ENCODE results near the gene PTGER1. TPM values are rescaled to one million over a fixed set of nuclear protein-coding genes. Genes with fewer than 3 reads are reported as not detected.

PTGER1 gene
- total and polyA plus RNA-seq, 9 of the 15 experiments (the other 6 are each of a cell fraction or from before 2014, with no cell fraction given), result 0.06 to 0.36 (median 0.31) TPM; not detected in 5

DNA sequence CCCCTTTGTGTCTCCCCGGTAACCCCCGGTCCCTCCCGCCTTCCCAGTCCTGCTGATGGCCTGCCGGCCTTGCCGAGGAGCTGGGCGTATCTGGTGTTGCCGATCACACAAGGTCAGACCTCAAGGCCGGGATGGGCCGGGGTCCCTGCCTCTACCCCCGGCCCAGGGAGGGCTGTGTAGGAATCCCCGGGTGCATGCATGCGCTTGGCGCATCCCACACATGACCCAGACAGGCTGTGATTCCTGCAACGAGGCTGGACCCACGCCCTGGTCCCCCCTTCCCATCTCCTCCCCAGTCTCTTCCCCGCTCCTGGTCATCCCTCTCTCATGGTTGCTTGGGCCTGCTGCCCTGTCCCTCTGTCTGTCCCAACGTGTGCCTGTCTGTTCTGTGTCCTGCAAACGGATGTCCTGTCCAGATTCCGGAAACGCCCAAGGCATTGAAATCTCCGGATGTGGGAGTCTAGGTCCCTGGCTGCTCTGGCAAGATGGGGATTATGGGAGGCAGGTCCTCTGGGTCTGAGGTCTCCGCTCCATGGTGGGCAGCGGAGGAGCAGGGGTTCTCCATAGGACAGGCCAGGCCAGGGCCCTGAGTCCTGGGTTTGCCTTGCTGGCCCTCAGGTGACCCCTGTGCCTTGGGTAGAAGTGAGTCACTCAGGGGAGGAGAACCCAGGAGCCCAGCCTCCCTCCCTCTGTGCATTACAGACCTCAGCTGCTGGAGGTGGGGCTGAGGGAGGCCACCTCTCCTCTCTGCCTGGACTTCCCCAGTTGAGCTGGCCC lies 40.4 kb downstream of the PTGER1 start (continued):
- TF ChIP-seq RBBP5 (IDR thresholded peaks at IDR 0.05; ENCODE audit: borderline replicate concordance, insufficient read depth, low read length, poor library complexity, severe bottlenecking), result peak; percentile 28
- TF ChIP-seq CBFA2T3 (IDR thresholded peaks at IDR 0.05), result peak; percentile 44; the same call in 1 of the 2 replicates
- TF ChIP-seq ZC3H8 (IDR thresholded peaks at IDR 0.05), result no peak
- TF ChIP-seq, protein P1, sequence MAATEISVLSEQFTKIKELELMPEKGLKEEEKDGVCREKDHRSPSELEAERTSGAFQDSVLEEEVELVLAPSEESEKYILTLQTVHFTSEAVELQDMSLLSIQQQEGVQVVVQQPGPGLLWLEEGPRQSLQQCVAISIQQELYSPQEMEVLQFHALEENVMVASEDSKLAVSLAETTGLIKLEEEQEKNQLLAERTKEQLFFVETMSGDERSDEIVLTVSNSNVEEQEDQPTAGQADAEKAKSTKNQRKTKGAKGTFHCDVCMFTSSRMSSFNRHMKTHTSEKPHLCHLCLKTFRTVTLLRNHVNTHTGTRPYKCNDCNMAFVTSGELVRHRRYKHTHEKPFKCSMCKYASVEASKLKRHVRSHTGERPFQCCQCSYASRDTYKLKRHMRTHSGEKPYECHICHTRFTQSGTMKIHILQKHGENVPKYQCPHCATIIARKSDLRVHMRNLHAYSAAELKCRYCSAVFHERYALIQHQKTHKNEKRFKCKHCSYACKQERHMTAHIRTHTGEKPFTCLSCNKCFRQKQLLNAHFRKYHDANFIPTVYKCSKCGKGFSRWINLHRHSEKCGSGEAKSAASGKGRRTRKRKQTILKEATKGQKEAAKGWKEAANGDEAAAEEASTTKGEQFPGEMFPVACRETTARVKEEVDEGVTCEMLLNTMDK (IDR thresholded peaks at IDR 0.05; ENCODE audit: borderline replicate concordance, insufficient read depth, low read depth, low read length, poor library complexity, severe bottlenecking), result no peak
- TF ChIP-seq, protein P2, sequence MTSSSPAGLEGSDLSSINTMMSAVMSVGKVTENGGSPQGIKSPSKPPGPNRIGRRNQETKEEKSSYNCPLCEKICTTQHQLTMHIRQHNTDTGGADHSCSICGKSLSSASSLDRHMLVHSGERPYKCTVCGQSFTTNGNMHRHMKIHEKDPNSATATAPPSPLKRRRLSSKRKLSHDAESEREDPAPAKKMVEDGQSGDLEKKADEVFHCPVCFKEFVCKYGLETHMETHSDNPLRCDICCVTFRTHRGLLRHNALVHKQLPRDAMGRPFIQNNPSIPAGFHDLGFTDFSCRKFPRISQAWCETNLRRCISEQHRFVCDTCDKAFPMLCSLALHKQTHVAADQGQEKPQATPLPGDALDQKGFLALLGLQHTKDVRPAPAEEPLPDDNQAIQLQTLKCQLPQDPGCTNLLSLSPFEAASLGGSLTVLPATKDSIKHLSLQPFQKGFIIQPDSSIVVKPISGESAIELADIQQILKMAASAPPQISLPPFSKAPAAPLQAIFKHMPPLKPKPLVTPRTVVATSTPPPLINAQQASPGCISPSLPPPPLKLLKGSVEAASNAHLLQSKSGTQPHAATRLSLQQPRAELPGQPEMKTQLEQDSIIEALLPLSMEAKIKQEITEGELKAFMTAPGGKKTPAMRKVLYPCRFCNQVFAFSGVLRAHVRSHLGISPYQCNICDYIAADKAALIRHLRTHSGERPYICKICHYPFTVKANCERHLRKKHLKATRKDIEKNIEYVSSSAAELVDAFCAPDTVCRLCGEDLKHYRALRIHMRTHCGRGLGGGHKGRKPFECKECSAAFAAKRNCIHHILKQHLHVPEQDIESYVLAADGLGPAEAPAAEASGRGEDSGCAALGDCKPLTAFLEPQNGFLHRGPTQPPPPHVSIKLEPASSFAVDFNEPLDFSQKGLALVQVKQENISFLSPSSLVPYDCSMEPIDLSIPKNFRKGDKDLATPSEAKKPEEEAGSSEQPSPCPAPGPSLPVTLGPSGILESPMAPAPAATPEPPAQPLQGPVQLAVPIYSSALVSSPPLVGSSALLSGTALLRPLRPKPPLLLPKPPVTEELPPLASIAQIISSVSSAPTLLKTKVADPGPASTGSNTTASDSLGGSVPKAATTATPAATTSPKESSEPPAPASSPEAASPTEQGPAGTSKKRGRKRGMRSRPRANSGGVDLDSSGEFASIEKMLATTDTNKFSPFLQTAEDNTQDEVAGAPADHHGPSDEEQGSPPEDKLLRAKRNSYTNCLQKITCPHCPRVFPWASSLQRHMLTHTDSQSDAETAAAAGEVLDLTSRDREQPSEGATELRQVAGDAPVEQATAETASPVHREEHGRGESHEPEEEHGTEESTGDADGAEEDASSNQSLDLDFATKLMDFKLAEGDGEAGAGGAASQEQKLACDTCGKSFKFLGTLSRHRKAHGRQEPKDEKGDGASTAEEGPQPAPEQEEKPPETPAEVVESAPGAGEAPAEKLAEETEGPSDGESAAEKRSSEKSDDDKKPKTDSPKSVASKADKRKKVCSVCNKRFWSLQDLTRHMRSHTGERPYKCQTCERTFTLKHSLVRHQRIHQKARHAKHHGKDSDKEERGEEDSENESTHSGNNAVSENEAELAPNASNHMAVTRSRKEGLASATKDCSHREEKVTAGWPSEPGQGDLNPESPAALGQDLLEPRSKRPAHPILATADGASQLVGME (CRISPR knock-in tag; IDR thresholded peaks at IDR 0.05), result no peak
- no peak for TF ChIP-seq RBM34 (IDR thresholded peaks at IDR 0.05; ENCODE audit: borderline replicate concordance, insufficient read depth, low read length)
- TF ChIP-seq, protein P3, sequence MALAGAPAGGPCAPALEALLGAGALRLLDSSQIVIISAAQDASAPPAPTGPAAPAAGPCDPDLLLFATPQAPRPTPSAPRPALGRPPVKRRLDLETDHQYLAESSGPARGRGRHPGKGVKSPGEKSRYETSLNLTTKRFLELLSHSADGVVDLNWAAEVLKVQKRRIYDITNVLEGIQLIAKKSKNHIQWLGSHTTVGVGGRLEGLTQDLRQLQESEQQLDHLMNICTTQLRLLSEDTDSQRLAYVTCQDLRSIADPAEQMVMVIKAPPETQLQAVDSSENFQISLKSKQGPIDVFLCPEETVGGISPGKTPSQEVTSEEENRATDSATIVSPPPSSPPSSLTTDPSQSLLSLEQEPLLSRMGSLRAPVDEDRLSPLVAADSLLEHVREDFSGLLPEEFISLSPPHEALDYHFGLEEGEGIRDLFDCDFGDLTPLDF (CRISPR knock-in tag; IDR thresholded peaks at IDR 0.05), result no peak
- TF ChIP-seq, protein P4, sequence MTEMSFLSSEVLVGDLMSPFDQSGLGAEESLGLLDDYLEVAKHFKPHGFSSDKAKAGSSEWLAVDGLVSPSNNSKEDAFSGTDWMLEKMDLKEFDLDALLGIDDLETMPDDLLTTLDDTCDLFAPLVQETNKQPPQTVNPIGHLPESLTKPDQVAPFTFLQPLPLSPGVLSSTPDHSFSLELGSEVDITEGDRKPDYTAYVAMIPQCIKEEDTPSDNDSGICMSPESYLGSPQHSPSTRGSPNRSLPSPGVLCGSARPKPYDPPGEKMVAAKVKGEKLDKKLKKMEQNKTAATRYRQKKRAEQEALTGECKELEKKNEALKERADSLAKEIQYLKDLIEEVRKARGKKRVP (CRISPR knock-in tag; IDR thresholded peaks at IDR 0.05), result no peak
- no peak for TF ChIP-seq MXI1 (IDR thresholded peaks at IDR 0.05; ENCODE audit: low read depth, low read length)
- TF ChIP-seq SOX6 (IDR thresholded peaks at IDR 0.05), result no peak
- TF ChIP-seq, protein P5, sequence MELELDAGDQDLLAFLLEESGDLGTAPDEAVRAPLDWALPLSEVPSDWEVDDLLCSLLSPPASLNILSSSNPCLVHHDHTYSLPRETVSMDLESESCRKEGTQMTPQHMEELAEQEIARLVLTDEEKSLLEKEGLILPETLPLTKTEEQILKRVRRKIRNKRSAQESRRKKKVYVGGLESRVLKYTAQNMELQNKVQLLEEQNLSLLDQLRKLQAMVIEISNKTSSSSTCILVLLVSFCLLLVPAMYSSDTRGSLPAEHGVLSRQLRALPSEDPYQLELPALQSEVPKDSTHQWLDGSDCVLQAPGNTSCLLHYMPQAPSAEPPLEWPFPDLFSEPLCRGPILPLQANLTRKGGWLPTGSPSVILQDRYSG (tag; conservative IDR thresholded peaks at IDR 0.05; ENCODE audit: low read depth), result no peak
- TF ChIP-seq SRF (CRISPR knock-in tag; IDR thresholded peaks at IDR 0.05), result no peak; a peak in 1 of 4 replicates
- TF ChIP-seq ZEB2 (IDR thresholded peaks at IDR 0.05), result no peak
- no peak for TF ChIP-seq SREBF2 (CRISPR knock-in tag; IDR thresholded peaks at IDR 0.05)
- TF ChIP-seq EP300 (IDR thresholded peaks at IDR 0.05; ENCODE audit: low read length), result no peak
- TF ChIP-seq RNF2 (IDR thresholded peaks at IDR 0.05), result 0 out of 2 replicates have a peak, but pooled peaks have one; percentile 58
